ENCODE measurements around the gene FECH.
"Not testable (repeated sequence)": the region's sequence is repeated elsewhere in the genome, so short reads cannot be mapped to it uniquely, and the experiment has no call there.

FECH gene

DNA sequence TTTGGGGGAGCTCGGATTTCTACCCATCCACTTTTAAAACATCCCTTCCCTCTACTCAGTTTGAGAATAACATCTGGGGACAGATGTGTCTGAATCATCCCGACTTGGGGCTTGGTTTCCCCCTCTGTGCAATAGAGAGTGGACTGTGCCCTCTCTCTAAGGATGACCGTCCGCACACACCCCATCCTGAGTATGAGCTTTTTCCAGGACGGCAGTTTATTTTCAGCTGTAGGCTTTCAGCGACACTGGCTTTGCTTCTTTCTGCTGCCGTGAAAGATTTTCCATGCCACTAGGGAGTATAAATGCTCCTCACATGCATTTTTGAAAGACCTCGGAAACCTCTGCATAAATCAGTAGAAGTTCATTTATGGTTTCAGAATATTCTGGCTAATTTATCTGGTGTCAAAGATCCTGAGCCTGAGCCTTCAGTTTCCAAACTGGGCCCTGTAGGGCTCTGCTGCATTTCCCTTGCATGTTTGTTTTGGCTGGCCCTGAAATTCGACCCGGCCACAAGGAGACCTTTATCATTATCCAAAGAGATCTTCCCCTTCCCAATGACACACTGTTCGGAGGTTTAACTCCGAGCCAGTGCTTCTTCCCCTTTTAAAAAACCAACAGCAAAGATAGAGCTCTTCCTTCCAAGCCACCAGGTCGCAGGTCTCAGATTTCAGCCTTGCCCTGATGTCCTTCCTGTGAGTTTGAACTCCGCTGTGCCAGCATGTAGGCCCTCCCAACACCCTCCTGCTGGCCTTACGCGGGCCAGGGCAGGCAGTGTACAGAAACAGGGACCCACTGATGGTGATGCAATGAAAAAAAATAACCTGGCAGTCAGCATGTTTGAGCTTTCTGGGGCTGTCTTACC, 53.3 kb downstream of the FECH start:
- no peak for DNase-seq (ENCODE audit: low spot score)

DNA sequence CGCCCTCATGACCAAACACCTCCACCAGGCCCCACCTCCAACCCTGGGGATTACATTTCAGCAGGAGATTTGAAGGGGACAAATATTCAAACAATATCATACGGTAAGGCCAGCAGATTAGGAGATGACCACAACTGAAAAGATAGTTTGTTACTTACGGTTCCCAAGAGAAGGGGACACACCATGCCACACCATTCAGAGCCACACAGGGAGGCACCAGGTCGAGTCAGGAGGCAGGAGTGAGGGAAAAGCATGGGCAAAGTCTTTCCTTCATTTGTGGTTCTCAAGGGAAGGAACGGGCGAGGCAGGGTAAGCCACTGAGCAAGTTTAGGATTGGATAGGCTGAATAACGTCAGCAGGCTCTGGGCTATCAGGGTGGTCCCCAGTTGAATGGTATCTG, 57.4 kb downstream of the FECH start:
- no peak for DNase-seq (ENCODE audit: low spot score)

DNA sequence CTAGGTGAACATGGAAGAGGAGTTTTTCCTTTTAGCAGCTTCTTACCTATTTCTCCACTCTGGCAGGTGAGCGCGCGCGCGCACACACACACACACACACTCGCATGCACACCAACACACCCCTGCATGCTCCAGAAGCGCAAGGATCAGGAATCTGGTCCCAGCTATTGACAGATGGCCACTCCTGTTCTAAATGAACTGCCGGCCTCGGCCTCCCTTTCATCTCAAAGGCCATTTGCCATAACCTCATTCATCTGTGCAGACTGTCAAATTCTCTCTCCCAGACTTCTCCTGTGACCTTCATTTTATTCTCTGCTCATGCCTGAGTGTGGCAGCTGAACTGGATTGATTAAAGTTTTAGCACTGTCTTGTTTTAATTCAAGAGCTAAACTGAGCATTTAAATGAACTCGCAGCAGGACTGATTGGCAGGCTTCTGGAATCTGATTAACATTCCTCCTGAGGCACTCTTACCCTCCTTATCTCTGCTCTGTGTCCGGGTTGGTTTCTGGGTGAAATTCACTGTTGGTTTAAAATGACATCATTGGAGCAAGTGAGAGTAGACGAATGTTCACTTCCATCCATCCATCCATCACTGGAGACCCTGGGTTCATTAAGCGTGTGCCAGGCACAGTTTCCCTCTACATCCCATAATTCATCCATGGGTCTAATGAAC, 58.8 kb downstream of the FECH start:
- no peak for DNase-seq (ENCODE audit: low spot score)

DNA sequence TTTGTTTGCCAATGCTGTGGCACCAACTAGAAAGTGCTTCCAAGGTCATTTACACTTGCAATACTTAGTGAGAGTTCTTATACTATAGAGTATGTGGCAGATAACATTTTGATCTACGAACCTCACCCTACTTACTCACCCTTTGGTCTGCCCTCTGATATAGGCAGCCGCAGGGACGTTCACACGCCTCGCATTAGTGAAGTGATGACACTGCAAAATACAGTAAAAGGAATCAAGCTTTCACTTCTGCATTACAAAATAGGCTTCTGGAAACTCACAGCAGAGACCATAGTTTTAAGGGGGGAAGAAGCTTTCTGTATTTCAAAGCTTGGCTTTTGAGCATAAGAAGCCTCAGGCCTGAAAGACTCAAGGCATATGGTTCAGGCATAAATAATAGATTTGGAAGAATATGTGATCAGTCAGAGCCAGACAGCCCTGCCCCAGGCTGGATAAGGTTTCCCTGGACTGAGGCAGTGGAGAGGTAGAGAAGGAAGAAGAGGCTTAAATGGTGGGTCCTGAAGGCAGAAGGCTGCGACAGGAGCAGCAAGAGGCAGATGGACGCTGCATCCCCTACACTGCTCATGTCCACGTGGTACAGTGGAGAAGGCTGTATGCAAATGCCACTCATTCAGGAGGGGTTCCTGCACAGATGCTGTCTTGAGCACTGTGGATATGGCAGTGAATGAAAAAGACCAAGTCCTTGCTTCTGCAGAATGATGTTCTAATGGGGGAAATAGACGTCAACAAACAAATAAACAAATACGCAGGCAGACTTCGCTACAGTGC, 63.1 kb downstream of the FECH start:
- no peak for DNase-seq (ENCODE audit: low spot score)

DNA sequence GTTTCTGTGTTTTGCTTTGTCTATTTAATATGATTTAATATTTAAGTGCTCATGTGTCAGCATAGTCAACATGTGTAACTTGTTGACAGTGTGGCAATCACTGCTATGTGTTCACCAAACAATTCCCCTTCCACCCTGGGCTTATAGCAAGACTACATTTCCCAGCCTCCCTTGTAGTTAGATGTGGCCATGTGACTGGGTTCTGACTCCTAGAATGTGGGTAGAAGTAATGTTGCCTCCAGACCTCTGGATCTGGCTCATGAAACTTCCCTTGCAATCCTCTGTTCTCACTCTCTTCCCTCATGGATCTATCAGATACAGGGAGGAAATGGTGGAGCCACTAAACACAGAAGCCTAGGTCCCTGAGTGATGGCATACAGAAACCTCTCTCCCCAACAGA, 64.2 kb downstream of the FECH start:
- DNase-seq (ENCODE audit: low spot score): not testable (repeated sequence)

DNA sequence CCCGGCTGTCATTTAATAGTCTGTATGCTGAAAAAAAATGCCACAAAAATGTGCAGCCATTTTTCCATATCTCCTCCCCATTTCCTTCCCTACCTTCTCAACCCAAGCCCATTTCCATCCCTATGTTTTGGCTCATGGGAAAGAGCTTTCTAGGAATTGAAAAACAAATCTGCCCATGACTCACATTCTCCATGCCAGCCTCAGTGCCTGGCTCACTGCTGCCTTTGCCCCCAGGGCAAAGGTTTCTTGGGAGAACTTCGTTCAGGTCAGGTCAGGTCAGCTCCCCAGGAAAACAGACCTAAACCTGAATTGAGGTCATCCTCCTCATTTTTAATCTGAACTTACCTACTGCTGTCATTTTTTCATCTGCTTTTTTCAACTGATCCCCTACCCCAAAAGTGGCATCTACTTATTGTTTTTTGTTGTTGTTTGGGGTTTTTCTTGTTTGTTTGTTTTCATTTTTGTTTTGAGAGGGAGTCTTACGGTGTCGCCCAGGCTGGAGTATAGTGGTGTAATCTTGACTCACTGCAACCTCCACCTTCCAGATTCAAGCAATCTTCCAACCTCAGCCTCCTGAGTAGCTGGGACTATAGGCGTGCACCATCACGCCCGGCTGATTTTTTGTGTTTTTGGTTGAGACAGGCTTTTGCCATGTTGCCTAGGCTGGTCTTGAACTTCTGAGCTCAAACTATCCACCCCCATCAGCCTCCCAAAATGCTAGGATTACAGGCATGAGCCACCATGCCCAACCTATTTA, 66.7 kb downstream of the FECH start:
- no peak for DNase-seq (ENCODE audit: low spot score)

DNA sequence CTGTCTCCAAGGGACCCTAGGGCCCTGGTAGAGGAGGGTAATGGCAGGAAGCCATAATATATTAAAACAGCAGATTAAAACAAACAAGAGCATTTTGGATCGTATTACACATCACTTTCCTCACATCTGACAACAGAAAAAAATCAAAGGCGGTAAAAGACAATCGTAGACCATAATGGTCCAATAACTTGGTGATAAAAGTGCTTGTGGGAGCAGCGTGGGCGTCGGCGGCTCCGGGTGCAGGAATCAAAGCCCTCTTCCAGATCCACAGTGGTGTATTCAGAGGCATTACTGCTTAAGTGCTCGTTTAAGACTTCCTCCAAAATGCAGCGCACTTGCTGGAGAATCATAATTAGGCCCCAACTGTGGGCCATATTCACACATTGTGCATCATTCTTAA, 68.0 kb downstream of the FECH start:
- no peak for DNase-seq (ENCODE audit: low spot score)

DNA sequence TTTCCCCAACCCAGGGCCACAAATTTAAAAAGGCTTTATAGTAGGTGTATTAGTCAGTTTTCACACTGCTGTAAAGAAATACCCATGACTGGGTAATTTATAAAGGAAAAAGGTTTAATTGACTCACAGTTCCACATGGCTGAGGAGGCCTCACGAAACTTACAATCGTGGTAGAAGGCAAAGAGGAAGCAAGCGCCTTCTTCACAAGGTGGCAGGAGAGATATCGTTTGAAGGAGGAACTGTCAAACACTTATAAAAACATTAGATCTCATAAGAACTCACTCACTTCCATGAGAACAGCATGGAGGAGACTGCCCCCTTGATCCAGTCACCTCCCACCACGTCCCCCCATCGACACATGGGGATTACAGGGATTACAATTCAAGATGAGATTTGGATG, 70.4 kb downstream of the FECH start:
- DNase-seq (ENCODE audit: low spot score): no peak

DNA sequence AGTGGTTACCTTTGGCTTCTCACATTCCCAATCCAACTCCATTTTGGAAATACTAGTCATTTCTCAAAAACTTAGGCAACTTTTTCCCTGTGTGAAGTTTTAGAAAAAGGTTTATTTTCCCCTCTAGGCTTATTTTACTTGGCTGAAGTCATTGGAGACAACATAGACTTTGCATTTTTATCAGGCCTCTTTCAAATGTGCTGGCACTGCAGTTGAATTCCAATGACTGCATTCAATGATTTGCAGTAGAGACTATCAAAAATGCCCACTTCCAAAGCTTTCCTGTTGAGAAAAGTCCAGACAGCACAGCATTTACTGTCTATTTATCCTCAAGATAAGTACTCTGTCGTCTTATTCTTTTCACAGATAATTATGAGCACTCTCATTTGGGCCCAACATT, 81.3 kb downstream of the FECH start:
- no peak for DNase-seq (ENCODE audit: low spot score)

DNA sequence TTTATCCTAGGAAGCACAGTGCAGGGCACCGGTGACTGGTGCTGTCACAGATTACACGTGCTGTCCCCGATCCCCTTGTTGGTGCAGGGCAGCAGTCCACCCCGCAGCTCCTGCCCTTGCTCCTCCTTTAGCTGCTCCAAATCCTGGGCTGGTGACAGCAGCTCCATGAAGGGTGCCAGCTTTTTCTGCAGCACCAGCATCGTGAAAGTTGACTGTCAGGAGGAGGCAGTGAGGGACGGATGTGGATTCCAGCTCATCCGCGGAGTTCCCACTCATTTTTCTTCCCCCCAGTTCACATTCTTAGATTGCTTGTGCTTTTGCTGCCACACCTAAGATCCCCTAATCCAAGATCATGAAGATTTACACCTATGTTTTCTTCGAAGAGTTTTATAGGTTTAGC, 83.9 kb downstream of the FECH start:
- DNase-seq (ENCODE audit: low spot score): no peak

DNA sequence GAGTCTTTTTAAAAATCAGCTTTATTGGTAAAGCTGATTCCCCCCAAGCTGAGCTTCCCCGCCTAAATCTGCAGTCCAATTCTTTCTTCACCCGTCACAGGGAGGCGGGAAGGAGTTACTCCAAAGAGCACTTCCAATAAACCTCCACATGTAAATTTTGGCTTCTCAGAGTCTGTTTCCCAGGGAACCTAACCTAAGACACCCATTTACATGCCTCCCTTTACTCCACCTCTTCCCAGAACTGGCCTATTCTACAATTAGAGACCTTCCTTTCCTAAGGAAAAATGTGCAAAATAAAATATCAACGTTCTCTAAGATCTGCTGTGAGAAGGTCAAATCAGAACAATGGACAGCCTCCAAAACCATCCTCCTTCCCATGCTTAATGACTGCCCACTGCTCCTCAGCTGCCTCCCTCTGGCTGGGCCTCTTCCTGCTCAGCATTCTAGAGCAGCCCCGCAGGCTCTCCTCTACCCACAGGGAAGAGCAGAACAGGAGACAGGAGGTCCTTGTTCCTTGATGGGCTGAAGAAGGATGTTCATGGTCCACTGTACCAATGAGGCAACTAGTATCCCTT, 87.7 kb downstream of the FECH start:
- no peak for DNase-seq (ENCODE audit: low spot score)

Measured in COLO829 (cell line).